ENCODE results near the gene TMC8.

TMC8 gene

DNA sequence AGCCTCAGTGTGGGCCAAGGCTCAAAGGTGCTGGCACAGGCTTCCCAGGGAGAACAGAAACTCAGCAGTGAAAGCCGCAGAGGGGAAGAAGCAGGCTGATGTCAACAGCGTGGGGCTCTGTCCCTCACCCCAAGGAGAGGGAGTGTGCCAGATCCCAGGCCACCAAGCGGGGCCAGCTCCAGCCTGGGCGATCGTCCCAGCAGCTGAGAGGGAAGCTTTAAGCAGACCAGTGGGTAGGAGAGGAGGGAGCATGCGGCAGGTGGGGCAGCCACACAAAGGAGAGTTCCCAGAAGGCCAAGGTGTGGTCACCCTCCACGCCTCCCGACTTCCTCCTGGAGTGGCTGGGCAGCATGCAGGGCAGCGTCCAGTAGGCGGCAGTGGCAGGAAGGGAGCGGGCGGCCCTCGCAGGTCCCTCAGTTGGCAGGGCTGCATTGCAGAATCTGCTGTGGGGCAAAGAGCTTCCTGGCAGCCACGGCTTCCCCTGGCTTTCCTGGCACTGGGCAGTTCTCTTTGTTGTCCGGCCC is 43.8 kb downstream of the TMC8 start:
- DNase-seq (ENCODE audit: low read depth), result peak; percentile 51

DNA sequence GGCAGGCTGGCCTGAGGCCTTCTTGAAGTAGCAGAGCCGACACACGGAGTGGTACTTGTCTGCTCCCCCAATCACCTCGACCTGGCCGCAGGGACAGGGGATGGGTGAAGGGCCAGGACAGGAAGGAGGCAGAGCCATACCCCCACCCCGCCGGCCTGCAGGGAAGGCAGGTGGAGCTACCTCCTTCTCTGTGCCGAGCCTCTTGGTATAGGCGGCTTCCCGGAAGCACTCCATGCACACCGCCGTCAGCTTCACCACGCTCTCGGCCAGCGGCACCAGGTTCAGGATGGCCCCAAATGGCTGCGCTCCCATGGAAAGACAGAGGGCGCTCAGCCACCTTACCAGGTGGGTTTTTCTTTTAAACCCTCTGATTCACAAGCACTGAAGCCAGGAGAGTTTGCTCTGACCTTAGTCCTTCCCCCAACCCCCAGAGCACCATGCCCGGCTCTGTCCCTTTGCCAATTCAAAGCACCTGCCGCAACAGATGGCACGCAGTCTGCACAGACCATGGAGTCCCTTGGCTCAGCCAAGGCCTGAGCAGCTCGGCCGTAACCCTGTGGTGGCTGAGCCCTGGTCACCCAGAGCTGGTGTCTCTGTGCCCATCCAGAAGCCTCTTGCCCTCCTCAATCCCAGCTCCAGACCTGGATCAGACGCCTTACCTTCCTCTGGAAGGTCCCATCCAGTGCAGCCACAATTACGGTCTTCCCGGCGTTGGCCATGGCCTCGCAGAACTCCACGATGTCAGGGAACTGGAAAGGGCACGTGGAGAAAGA is 44.5 kb downstream of the TMC8 start:
- DNase-seq (ENCODE audit: low read depth), result no peak
- TF ChIP-seq, protein P1, sequence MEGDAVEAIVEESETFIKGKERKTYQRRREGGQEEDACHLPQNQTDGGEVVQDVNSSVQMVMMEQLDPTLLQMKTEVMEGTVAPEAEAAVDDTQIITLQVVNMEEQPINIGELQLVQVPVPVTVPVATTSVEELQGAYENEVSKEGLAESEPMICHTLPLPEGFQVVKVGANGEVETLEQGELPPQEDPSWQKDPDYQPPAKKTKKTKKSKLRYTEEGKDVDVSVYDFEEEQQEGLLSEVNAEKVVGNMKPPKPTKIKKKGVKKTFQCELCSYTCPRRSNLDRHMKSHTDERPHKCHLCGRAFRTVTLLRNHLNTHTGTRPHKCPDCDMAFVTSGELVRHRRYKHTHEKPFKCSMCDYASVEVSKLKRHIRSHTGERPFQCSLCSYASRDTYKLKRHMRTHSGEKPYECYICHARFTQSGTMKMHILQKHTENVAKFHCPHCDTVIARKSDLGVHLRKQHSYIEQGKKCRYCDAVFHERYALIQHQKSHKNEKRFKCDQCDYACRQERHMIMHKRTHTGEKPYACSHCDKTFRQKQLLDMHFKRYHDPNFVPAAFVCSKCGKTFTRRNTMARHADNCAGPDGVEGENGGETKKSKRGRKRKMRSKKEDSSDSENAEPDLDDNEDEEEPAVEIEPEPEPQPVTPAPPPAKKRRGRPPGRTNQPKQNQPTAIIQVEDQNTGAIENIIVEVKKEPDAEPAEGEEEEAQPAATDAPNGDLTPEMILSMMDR (IDR thresholded peaks at IDR 0.05; ENCODE audit: insufficient read depth, low read depth, low read length, missing control alignments), result no peak
- H3K4me3 ChIP-seq (ENCODE audit: low read depth, low read length), result no peak overlapping the region

More for the DNA sequence above, 43.8 kb downstream of the TMC8 start:
- no peak overlapping the region; the same call in 1 of the 2 replicates for H3K4me3 ChIP-seq (ENCODE audit: low read depth, low read length)
- TF ChIP-seq, protein P1 (IDR thresholded peaks at IDR 0.05; ENCODE audit: insufficient read depth, low read depth, low read length, missing control alignments), result no peak

DNA sequence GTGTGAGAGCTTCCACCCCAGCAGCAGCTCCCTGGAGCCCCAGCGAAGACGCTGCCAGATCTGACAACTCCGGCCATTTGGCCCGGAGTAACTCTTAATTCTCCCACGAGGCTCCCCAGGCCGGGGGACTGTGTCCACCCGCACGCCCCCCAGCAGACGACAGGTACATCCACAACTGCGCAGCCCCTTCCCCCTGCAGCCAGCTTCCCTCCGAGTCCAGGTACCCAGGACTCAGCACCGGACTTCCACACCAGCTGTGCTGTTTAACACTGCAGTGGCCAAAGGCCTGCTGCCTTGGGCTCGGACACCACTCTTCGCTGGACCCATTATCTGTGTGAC is 45.0 kb downstream of the TMC8 start:
- H3K4me3 ChIP-seq (ENCODE audit: low read depth, low read length), result no peak overlapping the region
- TF ChIP-seq, protein P1 (IDR thresholded peaks at IDR 0.05; ENCODE audit: insufficient read depth, low read depth, low read length, missing control alignments), result no peak
- DNase-seq (ENCODE audit: low read depth), result no peak

DNA sequence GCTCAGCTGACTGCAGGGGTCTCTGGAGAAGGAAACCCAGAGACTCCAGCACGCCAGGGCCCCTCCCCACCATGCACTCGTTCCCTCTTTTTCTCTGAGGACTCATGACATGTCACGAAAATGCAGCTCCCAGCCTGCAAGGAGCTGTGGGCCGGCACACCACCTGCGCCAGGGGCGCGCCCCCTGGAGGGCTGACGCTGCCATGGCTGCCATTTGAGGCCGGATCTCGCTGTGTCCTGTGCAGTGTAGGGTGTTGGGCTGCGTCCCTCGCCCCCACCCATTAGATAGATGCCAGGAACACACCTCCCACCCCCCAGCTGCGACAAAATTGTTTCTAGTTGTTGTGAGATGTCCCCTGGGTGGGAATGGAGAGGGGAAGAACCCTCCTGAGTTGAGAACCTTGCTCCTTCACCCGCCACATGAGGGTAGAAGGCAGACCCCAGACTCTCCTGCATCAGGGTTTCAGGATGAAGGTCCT is 46.0 kb downstream of the TMC8 start:
- no peak overlapping the region for H3K4me3 ChIP-seq (ENCODE audit: low read depth, low read length)
- peak; percentile 87 for DNase-seq (ENCODE audit: low read depth)
- TF ChIP-seq, protein P1 (IDR thresholded peaks at IDR 0.05; ENCODE audit: insufficient read depth, low read depth, low read length, missing control alignments), result peak; percentile 99

DNA sequence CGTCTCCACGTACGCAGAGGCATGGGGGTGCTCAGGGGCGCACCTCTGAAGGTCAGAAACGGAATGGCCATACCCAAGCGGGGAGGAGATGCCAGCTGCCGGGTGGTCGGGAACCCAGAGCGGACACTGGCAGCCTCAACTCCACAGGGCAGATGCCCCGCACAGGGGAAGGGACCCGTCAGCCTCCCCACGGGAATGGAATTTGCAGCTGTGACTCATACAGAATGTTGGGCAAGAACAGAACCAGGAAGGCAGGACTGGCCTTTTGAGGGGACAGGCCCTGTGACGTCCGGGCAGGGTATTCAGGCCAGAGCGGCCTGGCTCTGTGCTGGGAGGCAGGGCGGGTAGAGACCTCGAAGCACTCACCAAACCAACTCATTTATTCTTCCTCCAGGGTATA is 48.8 kb downstream of the TMC8 start:
- no peak for DNase-seq (ENCODE audit: low read depth)
- TF ChIP-seq, protein P1 (IDR thresholded peaks at IDR 0.05; ENCODE audit: insufficient read depth, low read depth, low read length, missing control alignments), result no peak
- no peak overlapping the region for H3K4me3 ChIP-seq (ENCODE audit: low read depth, low read length)

DNA sequence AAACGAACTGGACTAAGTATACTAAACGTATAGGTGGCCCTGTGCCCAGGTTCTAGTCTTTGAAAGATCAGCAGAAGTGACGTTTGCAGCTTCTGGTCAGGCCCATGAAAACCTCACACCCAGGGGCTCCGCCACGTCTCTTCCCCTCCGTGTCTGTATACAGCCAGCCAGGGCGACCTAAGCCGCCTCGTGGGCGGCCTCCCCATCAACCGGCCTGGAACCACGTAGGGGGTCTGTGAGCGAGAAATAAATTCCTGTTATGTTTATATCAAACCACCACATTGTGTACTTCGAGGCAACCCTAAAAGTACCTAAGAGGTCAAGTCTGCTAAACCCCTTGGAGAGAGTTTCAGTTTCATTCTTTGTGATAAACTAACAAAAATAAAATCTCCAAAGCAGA is 49.5 kb downstream of the TMC8 start:
- DNase-seq (ENCODE audit: low read depth), result no peak
- H3K4me3 ChIP-seq (ENCODE audit: low read depth, low read length), result no peak overlapping the region
- TF ChIP-seq, protein P1 (IDR thresholded peaks at IDR 0.05; ENCODE audit: insufficient read depth, low read depth, low read length, missing control alignments), result no peak

Data from GM12865 (cell line).